ENCODE measurements around the gene CEACAM21.

CEACAM21 gene

GRCh38 chr19:41552558-41552957, 23.4 kb upstream of the CEACAM21 start:
- TF ChIP-seq, protein P1, sequence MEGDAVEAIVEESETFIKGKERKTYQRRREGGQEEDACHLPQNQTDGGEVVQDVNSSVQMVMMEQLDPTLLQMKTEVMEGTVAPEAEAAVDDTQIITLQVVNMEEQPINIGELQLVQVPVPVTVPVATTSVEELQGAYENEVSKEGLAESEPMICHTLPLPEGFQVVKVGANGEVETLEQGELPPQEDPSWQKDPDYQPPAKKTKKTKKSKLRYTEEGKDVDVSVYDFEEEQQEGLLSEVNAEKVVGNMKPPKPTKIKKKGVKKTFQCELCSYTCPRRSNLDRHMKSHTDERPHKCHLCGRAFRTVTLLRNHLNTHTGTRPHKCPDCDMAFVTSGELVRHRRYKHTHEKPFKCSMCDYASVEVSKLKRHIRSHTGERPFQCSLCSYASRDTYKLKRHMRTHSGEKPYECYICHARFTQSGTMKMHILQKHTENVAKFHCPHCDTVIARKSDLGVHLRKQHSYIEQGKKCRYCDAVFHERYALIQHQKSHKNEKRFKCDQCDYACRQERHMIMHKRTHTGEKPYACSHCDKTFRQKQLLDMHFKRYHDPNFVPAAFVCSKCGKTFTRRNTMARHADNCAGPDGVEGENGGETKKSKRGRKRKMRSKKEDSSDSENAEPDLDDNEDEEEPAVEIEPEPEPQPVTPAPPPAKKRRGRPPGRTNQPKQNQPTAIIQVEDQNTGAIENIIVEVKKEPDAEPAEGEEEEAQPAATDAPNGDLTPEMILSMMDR (IDR thresholded peaks at IDR 0.05; ENCODE audit: low read depth, low read length), result no peak
- in situ Hi-C loops (cut with HindIII; ENCODE audit: low sequenced_read_pairs), result no loop called here
- no peak for DNase-seq (ENCODE audit: low read depth, low spot score)
- H3K4me3 ChIP-seq (ENCODE audit: low read depth, low read length), result no peak overlapping the region

- no peak overlapping the region for H3K4me3 ChIP-seq (ENCODE audit: low read depth, low read length)
- TF ChIP-seq, protein P1 (IDR thresholded peaks at IDR 0.05; ENCODE audit: low read depth, low read length), result no peak
- no peak for DNase-seq (ENCODE audit: low read depth, low spot score)
- in situ Hi-C loops (cut with HindIII; ENCODE audit: low sequenced_read_pairs), result no loop called here
Measured at GRCh38 chr19:41553804-41554203, 22.2 kb upstream of the CEACAM21 start.

DNA sequence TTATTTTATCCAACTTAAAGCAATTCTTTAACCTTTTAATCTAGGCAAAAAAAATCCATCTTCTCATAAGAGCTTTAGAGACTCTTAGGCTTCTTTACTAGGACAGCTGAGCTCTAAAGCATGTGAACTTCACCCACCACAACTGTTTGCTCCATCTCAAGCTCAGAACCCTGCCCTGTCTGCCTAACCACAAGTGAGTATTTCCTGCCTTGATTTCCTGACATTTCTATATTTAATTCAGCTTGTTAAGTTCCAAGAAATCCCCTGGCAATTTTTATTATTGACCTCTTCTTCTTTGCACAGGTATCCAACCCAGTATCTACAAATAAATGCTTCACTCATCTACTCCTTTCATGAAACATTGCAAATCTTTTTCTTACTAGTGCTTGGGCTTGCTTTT, 21.1 kb upstream of the CEACAM21 start:
- no peak for DNase-seq (ENCODE audit: low read depth, low spot score)
- TF ChIP-seq, protein P1 (IDR thresholded peaks at IDR 0.05; ENCODE audit: low read depth, low read length), result no peak
- H3K4me3 ChIP-seq (ENCODE audit: low read depth, low read length), result no peak overlapping the region
- in situ Hi-C loops (cut with HindIII; ENCODE audit: low sequenced_read_pairs), result no loop called here

DNA sequence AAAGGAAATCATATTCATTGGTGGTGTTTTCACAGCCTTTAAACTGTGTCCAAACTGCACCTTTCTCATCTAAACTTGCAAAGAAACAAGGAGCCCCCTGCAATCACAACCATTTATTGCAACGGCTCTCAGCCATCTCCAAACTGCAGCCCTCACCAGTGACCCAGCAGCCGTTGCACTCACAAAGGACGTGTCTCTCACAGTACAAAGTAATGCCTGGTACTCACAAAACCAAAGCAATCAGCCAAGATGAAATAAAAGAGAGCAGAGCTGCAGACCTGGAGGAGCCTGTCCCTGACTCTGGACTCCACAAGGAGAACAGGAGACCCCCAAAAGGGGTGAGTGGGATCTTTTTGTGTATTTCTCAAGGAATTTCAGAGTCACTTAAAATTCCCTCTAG, 20.2 kb upstream of the CEACAM21 start:
- no peak for DNase-seq (ENCODE audit: low read depth, low spot score)
- H3K4me3 ChIP-seq (ENCODE audit: low read depth, low read length), result no peak overlapping the region
- TF ChIP-seq, protein P1 (IDR thresholded peaks at IDR 0.05; ENCODE audit: low read depth, low read length), result no peak
- in situ Hi-C loops (cut with HindIII; ENCODE audit: low sequenced_read_pairs), result no loop called here

- no peak for DNase-seq (ENCODE audit: low read depth, low spot score)
- H3K4me3 ChIP-seq (ENCODE audit: low read depth, low read length), result no peak overlapping the region
- in situ Hi-C loops (cut with HindIII; ENCODE audit: low sequenced_read_pairs), result no loop called here
- TF ChIP-seq, protein P1 (IDR thresholded peaks at IDR 0.05; ENCODE audit: low read depth, low read length), result no peak
Measured at GRCh38 chr19:41563854-41564514, 12.0 kb upstream of the CEACAM21 start.

- DNase-seq (ENCODE audit: low read depth, low spot score), result no peak
- in situ Hi-C loops (cut with HindIII; ENCODE audit: low sequenced_read_pairs), result no loop called here
- no peak overlapping the region for H3K4me3 ChIP-seq (ENCODE audit: low read depth, low read length)
- TF ChIP-seq, protein P1 (IDR thresholded peaks at IDR 0.05; ENCODE audit: low read depth, low read length), result no peak
Measured at GRCh38 chr19:41564515-41565378, 11.2 kb upstream of the CEACAM21 start.
